Measurements from ENCODE around the gene ALKBH4.
"Not testable (repeated sequence)": the region's sequence is repeated elsewhere in the genome, so short reads cannot be mapped to it uniquely, and the experiment has no call there.

Gene ALKBH4

GRCh38 chr7:102474736-102475435 is 10.2 kb upstream of the ALKBH4 start:
- not testable (repeated sequence) for DNase-seq

- DNase-seq, result not testable (repeated sequence)
These were observed 9.5 kb upstream of the ALKBH4 start for GRCh38 chr7:102474116-102474515.

GRCh38 chr7:102473271-102473991 is 8.8 kb upstream of the ALKBH4 start:
- no peak for DNase-seq

GRCh38 chr7:102472126-102473041 is 7.7 kb upstream of the ALKBH4 start:
- no peak for DNase-seq

GRCh38 chr7:102471791-102472125 is 7.1 kb upstream of the ALKBH4 start:
- DNase-seq, result no peak

- DNase-seq, result no peak
These were observed 5.5 kb upstream of the ALKBH4 start for GRCh38 chr7:102469972-102470825.

- DNase-seq, result no peak
These were observed 4.8 kb upstream of the ALKBH4 start for GRCh38 chr7:102469351-102469971.

GRCh38 chr7:102468478-102469350 is 4.1 kb upstream of the ALKBH4 start:
- no peak for DNase-seq

GRCh38 chr7:102467581-102468477 is 3.2 kb upstream of the ALKBH4 start:
- no peak for DNase-seq

- DNase-seq, result no peak
These were observed 1.4 kb upstream of the ALKBH4 start for GRCh38 chr7:102466097-102466496.

GRCh38 chr7:102463841-102464576 is 654 bp downstream of the ALKBH4 start:
- peak; percentile 51 for DNase-seq

- DNase-seq, result no peak
These were observed 4.2 kb downstream of the ALKBH4 start for GRCh38 chr7:102460467-102460866.

GRCh38 chr7:102459221-102459844 is 5.3 kb downstream of the ALKBH4 start:
- DNase-seq, result no peak

GRCh38 chr7:102457352-102457924 is 7.2 kb downstream of the ALKBH4 start:
- DNase-seq, result no peak

GRCh38 chr7:102456327-102456726 is 8.3 kb downstream of the ALKBH4 start:
- peak; percentile 48 for DNase-seq

GRCh38 chr7:102455596-102455995 is 9.1 kb downstream of the ALKBH4 start:
- no peak for DNase-seq

- DNase-seq, result not testable (repeated sequence)
These were observed 9.7 kb downstream of the ALKBH4 start for GRCh38 chr7:102454932-102455331.

- peak; percentile 83 for DNase-seq
These were observed 10.2 kb downstream of the ALKBH4 start for GRCh38 chr7:102454468-102454867.
